Fibroblast of lung (primary cell): Measurements from ENCODE around the gene MED17.

ENCODE experiments used
- CTCF ChIP-seq, 2 donors: IDR thresholded peaks in 1 of 2; conservative IDR thresholded peaks in 1 of 2; 1 replicate in 1 of 2; 2 replicates in 1 of 2; pipeline ENCODE4 v1.5.1; 2011 to 2012; ENCODE audit warnings: low read length in 2 of 2, control low read depth in 1 of 2, inconsistent platforms in 1 of 2, low read depth in 1 of 2, mild to moderate bottlenecking in 1 of 2
- EZH2 ChIP-seq: IDR thresholded peaks from 2 replicates; pipeline ENCODE4 v1.5.1; 2012; ENCODE audit warnings: low read length, control low read depth, mild to moderate bottlenecking; ENCODE audit errors: missing control alignments

GRCh38 chr11:93838967-93839366 is 54.9 kb downstream of the MED17 start:
- TF ChIP-seq CTCF (conservative IDR thresholded peaks at IDR 0.05 in 1 of 2, IDR thresholded peaks at IDR 0.05 in 1 of 2; ENCODE audit: low read depth in 1 of 2, low read length in 2 of 2) = no peak
- TF ChIP-seq EZH2 = no peak
